Measurements from ENCODE around the gene LYRM4.

DNA sequence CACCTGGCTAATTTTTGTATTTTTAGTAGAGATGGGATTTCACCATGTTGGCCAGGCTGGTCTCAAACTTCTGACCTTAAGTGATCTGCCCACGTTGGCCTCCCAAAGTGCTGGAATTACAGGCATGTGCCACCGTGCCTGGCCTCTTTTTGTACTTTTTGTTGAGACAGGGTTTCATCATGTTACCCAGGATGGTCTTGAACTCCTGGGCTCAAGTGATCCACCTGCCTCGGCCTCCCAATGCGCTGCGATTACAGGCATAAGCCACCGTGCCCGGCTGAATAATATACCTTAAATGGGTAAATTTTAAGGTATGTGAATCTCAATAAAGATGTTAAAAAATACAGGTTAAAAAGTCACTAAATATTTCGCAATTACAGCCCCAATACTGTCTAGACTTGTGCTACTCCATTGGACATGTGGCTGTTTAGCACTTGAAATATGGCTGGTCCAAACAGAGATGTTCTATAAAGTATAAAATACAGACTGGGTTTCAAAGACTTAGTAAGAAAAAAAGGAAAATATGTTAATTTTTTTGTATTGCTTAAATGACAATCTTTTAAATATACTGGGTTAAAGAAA is 133.6 kb downstream of the LYRM4 start:
- TF ChIP-seq, protein P1, sequence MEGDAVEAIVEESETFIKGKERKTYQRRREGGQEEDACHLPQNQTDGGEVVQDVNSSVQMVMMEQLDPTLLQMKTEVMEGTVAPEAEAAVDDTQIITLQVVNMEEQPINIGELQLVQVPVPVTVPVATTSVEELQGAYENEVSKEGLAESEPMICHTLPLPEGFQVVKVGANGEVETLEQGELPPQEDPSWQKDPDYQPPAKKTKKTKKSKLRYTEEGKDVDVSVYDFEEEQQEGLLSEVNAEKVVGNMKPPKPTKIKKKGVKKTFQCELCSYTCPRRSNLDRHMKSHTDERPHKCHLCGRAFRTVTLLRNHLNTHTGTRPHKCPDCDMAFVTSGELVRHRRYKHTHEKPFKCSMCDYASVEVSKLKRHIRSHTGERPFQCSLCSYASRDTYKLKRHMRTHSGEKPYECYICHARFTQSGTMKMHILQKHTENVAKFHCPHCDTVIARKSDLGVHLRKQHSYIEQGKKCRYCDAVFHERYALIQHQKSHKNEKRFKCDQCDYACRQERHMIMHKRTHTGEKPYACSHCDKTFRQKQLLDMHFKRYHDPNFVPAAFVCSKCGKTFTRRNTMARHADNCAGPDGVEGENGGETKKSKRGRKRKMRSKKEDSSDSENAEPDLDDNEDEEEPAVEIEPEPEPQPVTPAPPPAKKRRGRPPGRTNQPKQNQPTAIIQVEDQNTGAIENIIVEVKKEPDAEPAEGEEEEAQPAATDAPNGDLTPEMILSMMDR (conservative IDR thresholded peaks at IDR 0.05), result no peak
- no peak for TF ChIP-seq EZH2 (IDR thresholded peaks at IDR 0.05; ENCODE audit: low read depth)
